A673 (cell line): ENCODE results near the gene LDLRAD3. TPM values are rescaled to one million over a fixed set of nuclear protein-coding genes. Genes with fewer than 3 reads are reported as not detected.

Experiments used
- BruUV-seq: library from RNA; stranded (reverse); fragments of 400-500 nt; replicated peaks from 2 replicates; lab custom pipeline; 2021; lab: Mats Ljungman, UMichigan
- CTCF ChIA-PET: fragments of 300-600 bp; sonication (Branson Sonifier 250); formaldehyde crosslinking; loops from one replicate; lab custom pipeline; 2022; ENCODE audit warnings: antibody characterized with exemption; lab: Charles Lee
- POLR2A ChIA-PET: fragments of 300-600 bp; sonication (Branson Sonifier 250); formaldehyde crosslinking; loops from one replicate; lab custom pipeline; 2022; ENCODE audit warnings: antibody characterized with exemption; ENCODE audit not compliant: low non-redundant PET; lab: Charles Lee
- DNase-seq: peaks from one replicate; pipeline ENCODE4 v3.0.0-alpha.2; 2015; ENCODE audit warnings: low spot score
- H3K27ac ChIP-seq: fragments of 200-600 bp; sonication (generic); 2 replicates; pipeline ENCODE4 v1.5.1; 2016; ENCODE audit warnings: mixed run types, low read depth, mild to moderate bottlenecking, mixed read lengths, antibody characterized with exemption, low read length; ENCODE audit not compliant: poor library complexity, severe bottlenecking
- H3K27me3 ChIP-seq: fragments of 200-600 bp; sonication (generic); replicated peaks from 2 replicates; pipeline ENCODE4 v1.6.1; 2017; ENCODE audit warnings: mixed run types, low read depth, mild to moderate bottlenecking, mixed read lengths, antibody characterized with exemption, low read length; ENCODE audit not compliant: insufficient read depth, poor library complexity
- H3K36me3 ChIP-seq: fragments of 200-600 bp; sonication (generic); 2 replicates; pipeline ENCODE4 v1.6.1; 2016; ENCODE audit warnings: mixed run types, mild to moderate bottlenecking, mixed read lengths, antibody characterized with exemption, low read length; ENCODE audit not compliant: insufficient read depth, poor library complexity, severe bottlenecking
- H3K4me1 ChIP-seq: fragments of 200-600 bp; sonication (generic); 2 replicates; pipeline ENCODE4 v1.6.1; 2017; ENCODE audit warnings: mixed run types, mild to moderate bottlenecking, mixed read lengths, antibody characterized with exemption, low read length; ENCODE audit not compliant: insufficient read depth, poor library complexity, severe bottlenecking
- H3K4me3 ChIP-seq: fragments of 200-600 bp; sonication (generic); 2 replicates; pipeline ENCODE4 v1.5.1; 2016; ENCODE audit warnings: low read depth, mixed run types, mild to moderate bottlenecking, mixed read lengths, low read length; ENCODE audit not compliant: poor library complexity, severe bottlenecking
- H3K9me3 ChIP-seq: fragments of 200-600 bp; sonication (generic); 2 replicates; pipeline ENCODE4 v1.6.1; 2016; ENCODE audit warnings: mixed run types, low read depth, mild to moderate bottlenecking, mixed read lengths, antibody characterized with exemption, low read length; ENCODE audit not compliant: poor library complexity, severe bottlenecking
- EZH2 ChIP-seq: fragments of 200-600 bp; sonication (generic); IDR thresholded peaks from 2 replicates; pipeline ENCODE4 v1.6.1; 2017; ENCODE audit warnings: borderline replicate concordance, low read depth, mild to moderate bottlenecking, mixed read lengths, antibody characterized with exemption, low read length; ENCODE audit not compliant: poor library complexity, severe bottlenecking
- intact Hi-C: fragments of 100-400 bp; cut with micrococcal nuclease; formaldehyde crosslinking; loops from one replicate; pipeline ENCODE4 v1.10.0; 2022; ENCODE audit not compliant: unreplicated experiment
- total RNA-seq: library from RNA; stranded (reverse); gene quantifications from 2 replicates; pipeline ENCODE4 v1.2.3, GENCODE V29; 2021
- TF ChIP-seq, protein P1 (sequence below): fragments of 300-800, 200-600 bp; sonication (generic); conservative IDR thresholded peaks from 2 replicates; pipeline ENCODE4 v1.5.1; 2017; ENCODE audit warnings: low read depth, mild to moderate bottlenecking, antibody characterized with exemption, low read length, moderate library complexity, mixed read lengths

The LDLRAD3 gene
- total RNA-seq, 1 experiment from 2014 or later = 13.1 TPM

GRCh38 chr11:36192425-36193289 is 248.8 kb downstream of the LDLRAD3 start:
- Histone ChIP-seq H3K9me3 (no peaks in the 10 kb centered on the region), H3K4me3 (no peak overlapping the region), H3K4me1 (peaks cover 18% of the 10 kb centered on the region), H3K36me3 (no peaks in the 10 kb centered on the region), H3K27ac (no peak overlapping the region), H3K27me3 (no peaks in the 10 kb centered on the region)
- BruUV-seq = no TSS peak
- intact Hi-C loops = no loop called here
- DNase-seq = no peak
- ChIA-PET CTCF (interaction anchor here (0.6 kb wide), 1 partner anchor 191 kb away, joined by 5 read pairs; no protein-coding TSS in a partner anchor), POLR2A (no interaction called here)
- no peak for TF ChIP-seq EZH2
- TF ChIP-seq, protein P1, sequence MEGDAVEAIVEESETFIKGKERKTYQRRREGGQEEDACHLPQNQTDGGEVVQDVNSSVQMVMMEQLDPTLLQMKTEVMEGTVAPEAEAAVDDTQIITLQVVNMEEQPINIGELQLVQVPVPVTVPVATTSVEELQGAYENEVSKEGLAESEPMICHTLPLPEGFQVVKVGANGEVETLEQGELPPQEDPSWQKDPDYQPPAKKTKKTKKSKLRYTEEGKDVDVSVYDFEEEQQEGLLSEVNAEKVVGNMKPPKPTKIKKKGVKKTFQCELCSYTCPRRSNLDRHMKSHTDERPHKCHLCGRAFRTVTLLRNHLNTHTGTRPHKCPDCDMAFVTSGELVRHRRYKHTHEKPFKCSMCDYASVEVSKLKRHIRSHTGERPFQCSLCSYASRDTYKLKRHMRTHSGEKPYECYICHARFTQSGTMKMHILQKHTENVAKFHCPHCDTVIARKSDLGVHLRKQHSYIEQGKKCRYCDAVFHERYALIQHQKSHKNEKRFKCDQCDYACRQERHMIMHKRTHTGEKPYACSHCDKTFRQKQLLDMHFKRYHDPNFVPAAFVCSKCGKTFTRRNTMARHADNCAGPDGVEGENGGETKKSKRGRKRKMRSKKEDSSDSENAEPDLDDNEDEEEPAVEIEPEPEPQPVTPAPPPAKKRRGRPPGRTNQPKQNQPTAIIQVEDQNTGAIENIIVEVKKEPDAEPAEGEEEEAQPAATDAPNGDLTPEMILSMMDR = no peak

DNA sequence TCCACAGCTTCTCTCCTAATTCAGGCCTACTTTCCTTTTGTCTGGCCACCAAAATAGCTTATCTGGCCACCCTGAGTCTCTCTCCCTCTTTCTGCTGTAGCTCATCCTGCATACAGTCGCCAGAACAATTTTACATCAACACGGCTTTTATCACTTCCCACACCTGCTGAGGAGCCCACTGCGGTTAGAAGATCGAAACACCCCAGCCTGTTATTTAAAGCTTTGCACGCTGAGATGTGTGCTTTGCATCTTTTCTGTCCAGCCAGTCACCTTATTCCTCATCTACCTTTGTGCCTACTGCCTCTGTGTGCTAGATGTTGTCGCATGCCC is 249.4 kb downstream of the LDLRAD3 start:
- H3K4me1 ChIP-seq = peaks cover 18% of the 10 kb centered on the region
- H3K27ac ChIP-seq = no peak overlapping the region
- no peak for TF ChIP-seq EZH2
- TF ChIP-seq, protein P1 = no peak
- ChIA-PET CTCF (interaction anchor here (0.6 kb wide), 1 partner anchor 301 kb away, joined by 4 read pairs; no protein-coding TSS in a partner anchor), POLR2A (no interaction called here)
- DNase-seq = no peak
- no peaks in the 10 kb centered on the region for H3K27me3 ChIP-seq
- H3K4me3 ChIP-seq = no peak overlapping the region
- H3K36me3 ChIP-seq = no peaks in the 10 kb centered on the region
- intact Hi-C loops = no loop called here
- H3K9me3 ChIP-seq = no peaks in the 10 kb centered on the region
- BruUV-seq = no TSS peak

GRCh38 chr11:36193721-36194120 is 249.9 kb downstream of the LDLRAD3 start:
- TF ChIP-seq, protein P1 = no peak
- no peak for TF ChIP-seq EZH2
- Histone ChIP-seq H3K4me3 (no peak overlapping the region), H3K4me1 (peaks cover 18% of the 10 kb centered on the region), H3K27ac (no peak overlapping the region), H3K9me3 (no peaks in the 10 kb centered on the region), H3K27me3 (no peaks in the 10 kb centered on the region), H3K36me3 (no peaks in the 10 kb centered on the region)
- POLR2A ChIA-PET = no interaction called here
- CTCF ChIA-PET = interaction anchor here (0.6 to 1.4 kb wide), 2 partner anchors 73 to 301 kb away, joined by 3 to 4 read pairs; no protein-coding TSS in a partner anchor
- BruUV-seq = no TSS peak
- no peak for DNase-seq
- intact Hi-C loops = no loop called here
